Endodermal cell (in vitro differentiated cells): Measurements from ENCODE around the gene SPDYE8. TPM values are rescaled to one million over a fixed set of nuclear protein-coding genes. Genes with fewer than 3 reads are reported as not detected.
A peak's percentile ranks its signal among the peaks of the same experiment; 100 is the strongest.
"Not testable (repeated sequence)": the region's sequence is repeated elsewhere in the genome, so short reads cannot be mapped to it uniquely, and the experiment has no call there.

Experiments
- DNase-seq: peaks from one replicate; pipeline ENCODE4 v3.0.0-alpha.2; 2017
- H3K27ac ChIP-seq: 2 replicates; pipeline ENCODE4 v1.5.1; 2013; ENCODE audit warnings: mild to moderate bottlenecking, low read depth, low read length, moderate library complexity
- H3K27me3 ChIP-seq: 2 replicates; pipeline ENCODE4 v1.6.1; 2013; ENCODE audit warnings: mild to moderate bottlenecking, low read length, moderate library complexity; ENCODE audit not compliant: insufficient read depth, control insufficient read depth, poor library complexity, severe bottlenecking
- H3K36me3 ChIP-seq: 2 replicates; pipeline ENCODE4 v1.7.0; 2013; ENCODE audit warnings: mild to moderate bottlenecking, low read length, moderate library complexity; ENCODE audit not compliant: control insufficient read depth, insufficient read depth
- H3K4me1 ChIP-seq: one replicate; pipeline ENCODE4 v1.7.0; 2013; ENCODE audit warnings: low read length; ENCODE audit not compliant: control insufficient read depth, insufficient read depth
- H3K4me3 ChIP-seq: 2 replicates; pipeline ENCODE4 v1.5.1; 2013; ENCODE audit warnings: mild to moderate bottlenecking, low read length, moderate library complexity
- H3K9ac ChIP-seq: 2 replicates; pipeline ENCODE4 v1.6.1; 2013; ENCODE audit warnings: mild to moderate bottlenecking, low read length, moderate library complexity; ENCODE audit not compliant: poor library complexity, severe bottlenecking; ENCODE audit errors: extremely low read depth
- H3K9me3 ChIP-seq: 2 replicates; pipeline ENCODE4 v1.6.1; 2013; ENCODE audit warnings: mild to moderate bottlenecking, low read length, moderate library complexity; ENCODE audit not compliant: control insufficient read depth
- H3K27ac Mint-ChIP-seq: 2 replicates; pipeline ENCODE4 v1.8.0; 2020; ENCODE audit warnings: mixed read lengths
- H3K27me3 Mint-ChIP-seq: 2 replicates; pipeline ENCODE4 v1.8.0; 2021; ENCODE audit warnings: mild to moderate bottlenecking, mixed read lengths; ENCODE audit not compliant: insufficient read depth
- H3K36me3 Mint-ChIP-seq: 2 replicates; pipeline ENCODE4 v1.8.0; 2020; ENCODE audit warnings: low read depth, mixed read lengths
- H3K4me1 Mint-ChIP-seq: 2 replicates; pipeline ENCODE4 v1.8.0; 2020; ENCODE audit warnings: mixed read lengths
- H3K4me3 Mint-ChIP-seq: 2 replicates; pipeline ENCODE4 v1.8.0; 2020; ENCODE audit warnings: mild to moderate bottlenecking, moderate library complexity, mixed read lengths
- H3K9me3 Mint-ChIP-seq: 2 replicates; pipeline ENCODE4 v1.8.0; 2020; ENCODE audit warnings: mild to moderate bottlenecking, mixed read lengths
- WGBS, 2 experiments: methylation state at CpG; one replicate each; pipeline versions ENCODE4 v1.1.5 to v1.1.7; 2013; ENCODE audit warnings: missing lambda C conversion rate in 2 of 2, mixed read lengths in 1 of 2; ENCODE audit not compliant: insufficient coverage in 1 of 2, insufficient read length in 1 of 2; 5-methylcytosine and 5-hydroxymethylcytosine counted together
- total RNA-seq, 2 donors: library from RNA; stranded (reverse); fragmentation: NEBNext Ultra II Directional in 1 of 2; extraction: Animal tissue kit (Norgen Biotek cat#: 25700) in 1 of 2; gene quantifications; 2 replicates in 1 of 2; 3 replicates in 1 of 2; pipeline ENCODE4 v1.2.1, GENCODE V29; 2021

Gene SPDYE8
- total RNA-seq, 2 donors from 2014 or later = not detected

DNA sequence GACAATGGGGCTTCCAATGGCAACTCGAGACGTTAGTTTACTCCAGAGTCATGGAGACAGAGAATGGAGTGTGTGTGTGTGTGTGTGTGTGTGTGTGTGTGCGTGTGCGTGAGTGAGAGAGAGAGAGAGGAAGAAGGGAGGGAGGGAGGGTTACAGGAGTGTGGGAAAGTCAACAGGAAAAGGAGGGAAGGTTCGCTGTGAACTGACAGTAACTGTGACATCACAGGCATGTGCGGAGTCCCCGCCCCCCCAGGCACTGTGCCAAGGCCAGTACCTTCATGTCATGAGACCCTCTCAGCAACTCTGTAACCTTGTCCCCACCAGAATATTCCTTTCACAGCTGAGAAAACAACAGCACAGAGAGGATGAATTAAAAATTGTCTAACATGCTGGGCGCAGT is 32.1 kb downstream of the SPDYE8 start:
- H3K9ac ChIP-seq, H3K4me1 ChIP-seq, H3K4me1 Mint-ChIP-seq, H3K36me3 ChIP-seq, H3K27me3 Mint-ChIP-seq, H3K27ac Mint-ChIP-seq, H3K9me3 ChIP-seq, H3K27me3 ChIP-seq, H3K27ac ChIP-seq, H3K4me3 ChIP-seq, DNase-seq, H3K9me3 Mint-ChIP-seq, H3K36me3 Mint-ChIP-seq, H3K4me3 Mint-ChIP-seq: not testable (repeated sequence)
- 100% methylated on average over 2 of the region's 8 CpGs; no CpG with 5 or more reads in 1 of the 2 experiments for WGBS, 2 experiments

GRCh38 chr7:72995484-72995883 is 34.1 kb downstream of the SPDYE8 start:
- not testable (repeated sequence) for H3K4me3 ChIP-seq, H3K36me3 ChIP-seq, DNase-seq, H3K27ac Mint-ChIP-seq, H3K27me3 ChIP-seq, H3K9me3 ChIP-seq, H3K27ac ChIP-seq, H3K27me3 Mint-ChIP-seq, H3K9me3 Mint-ChIP-seq, H3K36me3 Mint-ChIP-seq, H3K4me3 Mint-ChIP-seq, H3K4me1 ChIP-seq, H3K4me1 Mint-ChIP-seq, H3K9ac ChIP-seq
- 100% methylated on average over 4 of the region's 8 CpGs; no CpG with 5 or more reads in 1 of the 2 experiments for WGBS, 2 experiments

DNA sequence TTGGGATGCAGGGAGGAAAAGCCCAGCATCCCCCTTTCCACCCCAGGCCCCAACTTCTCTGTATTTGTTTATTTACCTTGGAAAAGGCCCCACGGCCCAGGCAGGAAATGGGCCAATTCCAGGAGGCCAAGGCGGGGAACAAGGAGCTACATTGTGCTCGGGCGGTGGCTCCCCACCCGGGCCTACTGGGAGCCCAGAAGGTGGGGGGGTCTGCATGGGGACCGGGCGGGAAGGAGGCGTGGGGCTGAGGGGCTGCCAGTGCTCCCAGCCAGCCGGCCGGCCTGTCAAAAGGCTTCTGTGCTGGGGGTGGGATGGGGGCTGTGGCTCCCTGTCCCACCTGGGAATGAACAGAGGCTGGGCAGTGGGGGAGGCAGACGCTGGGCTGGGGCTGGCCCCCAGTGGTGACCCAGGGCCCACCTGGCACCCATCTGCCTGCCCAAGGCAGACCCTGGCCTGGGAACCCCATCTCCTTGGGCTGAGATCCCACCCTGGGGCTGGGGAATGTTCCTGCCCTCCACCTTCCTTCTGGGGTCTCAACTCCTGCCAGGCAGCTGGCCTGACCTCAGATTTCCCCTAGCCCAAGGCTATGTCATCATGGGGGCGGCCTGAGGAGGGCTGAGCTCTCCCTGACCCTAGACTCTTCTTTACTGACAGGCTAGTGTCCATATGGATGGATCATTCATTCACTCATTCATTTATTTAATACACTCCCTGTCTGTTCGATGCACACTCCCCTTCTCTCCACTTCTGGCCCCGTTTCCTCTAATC is 39.2 kb downstream of the SPDYE8 start:
- H3K36me3 Mint-ChIP-seq, H3K9ac ChIP-seq: not testable (repeated sequence)

GRCh38 chr7:72982084-72982483 is 47.5 kb downstream of the SPDYE8 start:
- 100% methylated on average over 1 of the region's 11 CpGs; no CpG with 5 or more reads in 1 of the 2 experiments for WGBS, 2 experiments

More for the DNA sequence above, 39.2 kb downstream of the SPDYE8 start:
- not testable (repeated sequence) for DNase-seq, H3K9me3 ChIP-seq, H3K4me1 Mint-ChIP-seq, H3K4me3 Mint-ChIP-seq, H3K27me3 Mint-ChIP-seq, H3K4me3 ChIP-seq, H3K27me3 ChIP-seq, H3K4me1 ChIP-seq, H3K9me3 Mint-ChIP-seq, H3K27ac Mint-ChIP-seq, H3K36me3 ChIP-seq, H3K27ac ChIP-seq
- WGBS, 2 experiments = no CpG with 5 or more reads among the region's 14 CpGs

DNA sequence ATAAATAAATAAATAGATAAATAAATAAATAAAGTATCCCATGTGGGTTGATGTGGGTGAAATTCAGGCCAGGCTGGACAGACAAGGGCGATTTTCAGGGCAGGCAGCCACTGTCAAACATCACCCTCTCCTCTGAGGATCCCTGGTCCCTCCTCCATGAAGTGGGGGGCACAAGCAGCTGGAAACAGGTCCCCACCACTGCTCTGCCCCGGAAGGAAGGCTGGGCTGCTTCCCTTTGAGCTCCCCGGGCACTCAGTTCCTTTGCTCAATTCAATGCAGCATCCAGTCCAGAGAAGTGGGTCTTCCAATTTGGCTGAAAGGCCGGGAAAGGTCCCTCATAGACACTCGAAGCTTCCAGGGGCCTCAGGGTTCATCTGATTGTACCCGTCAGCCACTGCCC is 49.2 kb downstream of the SPDYE8 start:
- not testable (repeated sequence) for H3K4me3 Mint-ChIP-seq, H3K36me3 Mint-ChIP-seq, H3K4me3 ChIP-seq, H3K4me1 Mint-ChIP-seq, H3K9ac ChIP-seq, H3K27ac Mint-ChIP-seq, H3K36me3 ChIP-seq, H3K4me1 ChIP-seq, H3K27me3 ChIP-seq, H3K27me3 Mint-ChIP-seq, H3K9me3 Mint-ChIP-seq, H3K27ac ChIP-seq, H3K9me3 ChIP-seq, DNase-seq
- WGBS, 2 experiments = 100% methylated on average over 1 of the region's 6 CpGs; no CpG with 5 or more reads in 1 of the 2 experiments

More at GRCh38 chr7:72982084-72982483, 47.5 kb downstream of the SPDYE8 start:
- H3K9ac ChIP-seq, H3K36me3 Mint-ChIP-seq, H3K9me3 ChIP-seq, H3K4me1 ChIP-seq, H3K4me3 Mint-ChIP-seq, H3K27ac Mint-ChIP-seq, H3K27me3 ChIP-seq, H3K36me3 ChIP-seq, H3K4me3 ChIP-seq, H3K9me3 Mint-ChIP-seq, H3K4me1 Mint-ChIP-seq, H3K27me3 Mint-ChIP-seq, DNase-seq, H3K27ac ChIP-seq: not testable (repeated sequence)

DNA sequence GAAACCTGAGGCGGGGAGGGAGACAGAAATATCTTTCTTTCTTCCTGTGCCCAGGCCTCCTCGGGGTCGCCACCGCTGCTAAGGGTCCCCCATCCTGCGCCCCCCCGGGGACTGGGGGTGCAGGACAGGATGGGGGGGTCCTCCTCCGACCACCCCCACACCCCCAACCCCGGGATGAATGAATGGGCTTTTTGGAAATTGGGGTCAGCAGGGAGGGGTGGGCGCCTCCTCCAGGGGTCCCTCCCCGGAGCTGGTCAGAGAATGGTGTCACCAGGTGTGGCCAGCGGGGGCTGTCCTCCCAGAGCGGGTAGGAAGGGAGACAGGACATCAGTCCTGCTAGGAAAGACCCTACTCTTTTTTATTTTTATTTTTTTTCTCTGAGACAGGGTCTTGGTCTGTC is 53.1 kb downstream of the SPDYE8 start:
- H3K9me3 Mint-ChIP-seq, H3K4me3 Mint-ChIP-seq, H3K27ac ChIP-seq, DNase-seq, H3K4me1 ChIP-seq, H3K9ac ChIP-seq, H3K27me3 Mint-ChIP-seq, H3K9me3 ChIP-seq, H3K27ac Mint-ChIP-seq, H3K36me3 ChIP-seq, H3K4me3 ChIP-seq, H3K27me3 ChIP-seq, H3K36me3 Mint-ChIP-seq, H3K4me1 Mint-ChIP-seq: not testable (repeated sequence)
- WGBS, 2 experiments = no CpG with 5 or more reads among the region's 12 CpGs

DNA sequence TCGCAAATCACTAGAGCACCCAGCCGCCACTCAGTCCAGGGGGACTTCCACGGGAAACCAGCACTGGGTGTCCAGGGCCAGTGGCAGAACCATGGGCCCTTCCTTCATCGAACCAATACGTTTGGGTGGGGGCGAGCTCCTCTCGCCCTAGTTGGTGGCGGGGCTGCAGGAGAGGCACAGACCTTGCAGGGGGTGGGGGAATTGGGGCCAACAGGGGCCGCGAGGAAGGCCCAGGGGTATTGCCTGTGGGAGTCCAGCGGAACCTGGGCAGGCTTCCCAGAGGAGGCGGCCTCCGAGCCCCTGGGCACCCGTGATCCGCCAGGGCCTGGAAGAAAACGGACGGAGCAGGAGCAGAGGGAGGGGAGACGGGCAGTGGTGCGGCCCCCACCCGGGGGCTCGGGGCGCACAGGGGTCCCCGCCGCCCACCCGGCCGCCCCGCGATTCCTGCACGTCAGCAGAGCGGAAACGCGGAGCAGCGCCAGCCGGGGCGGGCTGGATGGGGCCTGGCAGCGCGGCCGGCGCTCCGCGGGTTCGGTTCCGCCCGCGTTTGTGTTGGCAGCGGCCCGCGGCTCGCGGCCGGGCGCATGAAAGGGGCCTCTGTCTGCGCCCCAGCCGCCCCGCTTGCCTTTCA is 53.8 kb downstream of the SPDYE8 start:
- H3K4me1 ChIP-seq, H3K4me3 Mint-ChIP-seq, H3K36me3 Mint-ChIP-seq, H3K36me3 ChIP-seq, H3K27ac ChIP-seq, H3K4me1 Mint-ChIP-seq, H3K4me3 ChIP-seq, H3K9me3 Mint-ChIP-seq, H3K27me3 Mint-ChIP-seq, H3K27ac Mint-ChIP-seq, H3K9ac ChIP-seq, H3K27me3 ChIP-seq, H3K9me3 ChIP-seq: not testable (repeated sequence)
- WGBS, 2 experiments = 92 to 94% methylated on average over 2 to 8 of the region's 55 CpGs
- DNase-seq = peak; percentile 38
